GM21526 (cell line): ENCODE data around the gene PRKD2.
"Not testable (repeated sequence)": the region's sequence is repeated elsewhere in the genome, so short reads cannot be mapped to it uniquely, and the experiment has no call there.

ENCODE experiments used
- ATAC-seq: cut with Tn5 transposase; IDR thresholded peaks from one replicate; pipeline ENCODE4 v1.9.1; 2021; ENCODE audit warnings: moderate library complexity; ENCODE audit not compliant: unreplicated experiment, low FRiP score

PRKD2 gene

DNA sequence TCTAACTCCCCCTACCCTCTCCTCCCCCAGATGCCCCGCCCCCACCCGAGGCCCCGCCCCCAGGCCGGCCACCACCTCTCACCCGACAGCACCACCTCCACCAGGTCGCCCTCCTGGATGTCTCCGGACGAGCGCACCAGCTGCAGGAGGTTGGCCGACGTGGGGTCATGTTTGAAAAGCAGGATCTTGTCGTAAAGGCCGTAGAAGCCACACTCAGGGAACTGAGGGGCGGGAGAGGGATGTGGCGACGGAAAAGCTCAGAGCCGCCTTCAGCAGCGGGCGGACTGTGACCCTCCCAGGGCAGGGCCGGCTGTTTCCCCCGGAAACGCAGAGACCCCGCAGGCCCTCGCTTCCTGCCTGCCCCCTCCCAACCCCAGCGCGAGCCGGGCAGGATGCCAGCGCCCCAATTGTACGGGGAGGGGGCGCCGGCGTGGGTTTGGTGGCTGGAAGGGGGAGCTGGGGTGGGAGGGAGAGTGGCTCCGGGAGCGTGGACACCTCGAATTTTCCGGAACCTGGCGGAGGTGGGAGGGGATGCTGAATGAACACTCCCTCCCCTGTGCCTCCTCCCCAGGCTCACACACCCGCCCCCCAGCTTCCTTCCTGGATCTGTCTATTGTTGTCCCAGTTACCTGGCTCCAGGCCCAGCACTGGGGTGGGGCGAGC is 3.0 kb downstream of the PRKD2 start:
- ATAC-seq, result no peak

DNA sequence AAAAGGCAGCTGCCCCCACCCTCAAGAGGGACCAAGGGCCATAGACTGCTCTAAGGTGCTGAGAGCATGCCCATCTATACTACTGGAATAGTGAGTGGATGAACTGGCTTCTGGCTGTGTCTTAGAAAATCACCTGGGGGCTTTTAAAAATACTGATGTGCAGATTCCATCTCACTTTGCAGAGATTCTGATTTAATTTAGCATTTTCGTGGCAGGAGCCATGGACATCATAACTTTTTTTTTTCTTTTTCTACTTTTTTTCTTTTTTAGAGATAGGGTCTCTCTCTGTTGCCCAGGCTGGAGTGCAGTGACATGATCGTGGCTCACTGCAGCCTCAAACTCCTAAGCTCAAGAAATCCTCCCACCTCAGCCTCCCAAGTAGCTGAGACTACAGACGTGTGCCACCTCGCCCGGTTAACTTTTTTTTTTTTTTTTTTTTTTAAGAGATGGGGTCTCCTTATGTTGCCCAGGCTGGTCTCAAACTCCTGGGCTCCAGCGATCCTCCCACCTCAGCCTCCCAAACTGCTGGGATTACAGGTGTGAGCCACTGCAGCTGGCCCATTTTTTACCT is 4.1 kb downstream of the PRKD2 start:
- ATAC-seq, result not testable (repeated sequence)

DNA sequence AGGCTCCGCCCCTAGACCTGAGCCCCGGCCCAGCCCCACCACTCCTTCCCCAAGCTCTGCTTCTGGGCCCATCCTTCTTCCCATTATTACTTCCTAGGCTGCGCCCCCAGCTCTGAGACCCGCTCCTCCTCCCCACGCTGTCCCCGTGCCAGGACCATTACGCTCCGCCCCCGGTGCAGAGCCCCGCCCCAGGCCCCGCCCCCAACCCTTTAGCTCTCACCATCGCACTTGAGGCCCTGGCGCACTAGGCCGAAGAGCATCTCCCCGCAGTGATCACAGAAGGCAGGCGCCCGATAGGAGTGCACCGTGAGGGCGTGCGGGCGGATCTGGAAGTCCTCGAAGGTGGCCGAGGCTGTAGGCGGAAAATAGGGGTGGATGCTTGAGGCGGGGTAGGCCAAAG is 6.2 kb downstream of the PRKD2 start:
- ATAC-seq, result no peak

DNA sequence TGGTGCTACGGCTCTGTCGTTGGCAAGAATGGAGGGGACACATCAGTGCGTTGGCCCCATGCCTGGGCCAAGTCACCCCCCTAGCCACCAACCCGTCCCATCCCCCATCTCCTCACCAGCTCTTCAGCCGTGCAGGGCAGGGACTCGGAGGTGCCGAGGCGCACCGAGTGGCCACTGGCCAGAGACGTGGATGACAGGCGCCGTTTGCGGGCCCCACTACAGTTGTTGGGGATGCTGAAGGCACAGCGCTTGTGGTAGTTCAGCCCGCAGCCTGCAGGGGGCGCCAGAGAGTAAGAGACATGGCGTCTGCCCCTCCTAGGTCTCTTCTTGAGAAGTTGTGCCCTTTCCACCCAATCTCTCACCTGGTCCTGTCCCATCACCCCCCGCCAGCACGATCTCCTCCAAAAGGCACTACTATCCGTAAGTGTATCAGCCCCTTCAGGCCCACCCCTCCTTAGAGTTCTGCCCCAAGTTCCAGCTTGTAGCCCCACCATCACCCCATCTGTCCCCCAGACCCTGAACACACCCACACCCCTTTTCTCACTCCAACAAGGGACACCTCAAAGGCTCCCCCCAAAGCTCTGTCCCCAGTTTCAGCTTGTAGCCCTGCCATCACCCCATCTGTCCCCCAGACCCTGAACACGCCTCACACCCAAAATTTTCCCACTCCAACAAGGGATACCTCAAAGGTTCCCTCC is 12.4 kb downstream of the PRKD2 start:
- no peak for ATAC-seq

DNA sequence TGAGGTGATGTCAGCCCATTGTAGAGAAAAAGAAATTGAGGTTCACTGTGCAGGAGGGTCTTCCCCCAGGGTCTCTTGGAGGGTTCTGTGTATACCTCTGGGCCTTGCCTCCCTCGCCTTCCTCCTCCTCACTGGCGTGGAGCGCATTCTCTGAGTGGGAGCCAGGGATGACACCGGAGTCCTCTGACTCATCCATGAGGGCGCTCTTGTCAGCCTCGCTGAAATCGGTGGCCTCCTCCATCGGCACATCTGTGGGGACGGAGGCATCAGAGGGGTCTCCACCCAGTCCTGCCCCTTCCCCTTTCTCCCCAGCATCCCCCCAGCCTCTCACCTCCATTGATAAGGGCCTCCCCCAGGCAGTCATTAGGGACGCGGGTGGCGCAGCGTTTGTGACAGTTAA is 16.2 kb downstream of the PRKD2 start:
- no peak for ATAC-seq

DNA sequence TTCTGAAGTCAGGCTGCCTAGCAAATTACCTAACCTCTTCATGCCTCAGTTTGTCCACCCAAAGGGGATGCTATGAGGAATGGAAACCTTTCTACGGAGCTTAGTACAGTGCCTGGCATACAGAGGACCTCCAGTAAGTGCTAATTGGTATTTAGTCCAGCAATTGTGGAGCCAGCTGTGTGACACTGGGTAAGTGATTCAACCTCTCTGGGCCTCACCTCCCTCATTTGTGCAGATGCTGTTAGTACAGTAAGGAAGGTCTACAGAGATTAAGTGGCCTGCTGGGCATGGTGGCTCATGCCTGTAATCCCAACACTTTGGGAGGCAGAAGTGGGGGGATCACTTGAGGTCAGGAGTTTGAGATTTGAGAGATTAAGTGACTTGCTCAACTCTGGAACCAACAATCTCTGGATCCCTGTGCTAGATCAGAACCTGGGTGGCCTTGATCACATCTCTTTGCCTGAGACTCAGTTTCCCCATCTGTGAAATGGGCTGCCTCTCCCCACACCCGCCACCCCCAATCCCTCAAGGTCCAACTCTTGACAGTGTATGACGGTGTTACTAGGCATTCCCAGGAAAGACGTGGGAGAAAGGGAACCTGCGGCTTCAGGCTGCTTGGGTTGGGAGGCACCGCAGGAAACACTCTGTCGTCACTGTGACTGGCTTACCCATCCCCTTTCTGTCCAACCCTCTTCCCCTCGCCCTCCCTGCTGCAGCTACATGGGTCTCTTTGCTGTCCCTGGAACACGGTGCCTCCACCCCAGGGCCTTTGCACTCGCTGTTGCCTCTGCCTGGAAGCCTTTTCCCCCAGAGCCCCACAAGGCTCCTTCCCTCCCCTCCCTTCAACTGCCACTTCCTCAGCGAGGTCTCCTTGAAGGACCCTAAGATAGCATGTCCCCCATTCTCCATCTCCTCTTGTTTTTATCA is 18.3 kb downstream of the PRKD2 start:
- ATAC-seq, result no peak

DNA sequence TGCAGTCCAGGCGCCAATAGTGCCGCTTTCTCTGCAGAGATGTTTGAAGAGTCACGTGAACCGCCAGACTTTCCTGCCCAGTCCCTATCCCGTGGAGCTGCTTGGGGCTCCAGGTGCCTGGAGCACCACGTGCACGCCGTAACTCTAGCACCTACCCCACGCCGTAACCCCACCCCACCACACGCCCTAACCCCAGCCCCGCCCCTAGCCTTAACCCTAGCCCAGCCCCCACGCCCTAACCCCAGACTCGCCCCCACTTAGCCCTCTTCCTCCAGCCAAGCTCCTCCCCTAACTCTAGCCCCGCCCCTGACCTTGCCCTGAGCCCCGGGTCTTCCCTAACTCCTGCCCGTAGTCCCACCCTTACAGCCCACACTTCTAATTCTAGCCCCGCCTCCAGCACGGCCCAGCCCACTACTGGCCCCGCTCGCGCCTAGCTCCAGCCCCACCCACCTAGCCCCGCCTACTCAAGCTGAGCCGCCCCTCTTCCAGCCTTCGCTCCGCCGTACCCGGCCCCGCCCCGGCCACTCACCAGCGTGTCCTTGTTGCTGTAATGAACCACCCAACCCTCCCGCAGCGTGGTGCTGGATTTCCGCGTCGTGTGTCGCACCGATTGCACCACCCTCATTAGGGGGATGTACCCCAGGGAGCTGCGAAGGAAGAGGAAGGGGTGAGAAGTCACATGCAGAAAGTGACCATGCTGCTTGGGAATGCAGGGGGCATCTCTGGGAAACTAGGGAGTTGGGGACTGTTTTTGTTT is 19.5 kb downstream of the PRKD2 start:
- ATAC-seq, result no peak

DNA sequence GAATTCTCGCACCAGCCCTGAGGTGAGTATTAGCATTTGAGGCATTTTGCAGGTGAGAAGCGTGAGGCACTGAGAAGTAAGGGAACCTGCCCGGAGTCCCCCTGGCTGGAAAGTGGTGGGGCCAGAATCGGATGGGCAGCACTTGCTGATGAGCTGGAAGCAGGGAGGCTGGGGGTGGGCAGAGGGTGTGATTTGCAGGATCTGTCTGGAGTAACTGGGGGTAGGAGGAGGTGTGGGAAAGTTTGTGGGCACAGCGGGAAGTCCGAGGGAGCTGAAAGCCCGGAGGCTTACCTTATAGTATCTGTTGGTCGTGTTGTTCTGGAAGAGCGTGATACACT is 20.1 kb downstream of the PRKD2 start:
- ATAC-seq, result no peak

DNA sequence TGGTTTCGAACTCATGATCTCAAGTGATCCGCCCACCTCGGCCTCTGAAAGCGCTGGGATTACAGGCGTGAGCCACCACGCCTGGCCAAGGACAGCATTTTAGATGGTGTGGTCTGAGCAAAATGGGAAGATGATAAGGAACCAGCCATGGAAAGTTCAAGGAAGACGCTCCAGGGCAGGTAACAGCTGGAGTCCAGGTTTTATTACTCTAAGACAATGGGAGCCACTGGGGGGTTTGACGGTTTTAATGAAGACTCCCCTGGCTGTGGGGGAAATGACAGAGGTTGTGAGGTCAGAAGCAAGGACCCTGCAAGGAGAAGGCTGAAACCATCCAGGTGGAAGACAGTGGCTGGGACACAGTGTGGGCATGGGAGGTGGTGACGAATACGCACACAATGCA is 20.9 kb downstream of the PRKD2 start:
- ATAC-seq, result no peak

DNA sequence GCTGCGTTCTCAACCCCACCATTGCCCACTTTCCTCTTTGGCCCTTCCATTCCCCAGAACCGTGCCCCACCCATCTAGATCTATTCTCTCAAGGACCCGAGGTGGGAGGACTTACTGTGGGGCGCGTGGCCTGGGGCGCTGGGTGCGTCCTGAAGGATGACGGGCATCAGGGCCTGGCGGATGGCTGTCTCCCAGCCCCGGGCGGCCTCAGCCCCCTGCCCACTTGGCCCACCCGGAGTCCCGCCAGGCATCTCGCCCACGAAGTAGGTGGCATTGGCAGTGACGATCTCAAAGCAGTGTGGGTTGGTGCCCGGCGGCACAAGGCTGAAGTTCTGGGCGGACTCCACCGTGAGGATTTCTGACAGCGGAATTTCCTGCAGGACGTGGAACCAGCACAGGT is 23.2 kb downstream of the PRKD2 start:
- ATAC-seq, result no peak

DNA sequence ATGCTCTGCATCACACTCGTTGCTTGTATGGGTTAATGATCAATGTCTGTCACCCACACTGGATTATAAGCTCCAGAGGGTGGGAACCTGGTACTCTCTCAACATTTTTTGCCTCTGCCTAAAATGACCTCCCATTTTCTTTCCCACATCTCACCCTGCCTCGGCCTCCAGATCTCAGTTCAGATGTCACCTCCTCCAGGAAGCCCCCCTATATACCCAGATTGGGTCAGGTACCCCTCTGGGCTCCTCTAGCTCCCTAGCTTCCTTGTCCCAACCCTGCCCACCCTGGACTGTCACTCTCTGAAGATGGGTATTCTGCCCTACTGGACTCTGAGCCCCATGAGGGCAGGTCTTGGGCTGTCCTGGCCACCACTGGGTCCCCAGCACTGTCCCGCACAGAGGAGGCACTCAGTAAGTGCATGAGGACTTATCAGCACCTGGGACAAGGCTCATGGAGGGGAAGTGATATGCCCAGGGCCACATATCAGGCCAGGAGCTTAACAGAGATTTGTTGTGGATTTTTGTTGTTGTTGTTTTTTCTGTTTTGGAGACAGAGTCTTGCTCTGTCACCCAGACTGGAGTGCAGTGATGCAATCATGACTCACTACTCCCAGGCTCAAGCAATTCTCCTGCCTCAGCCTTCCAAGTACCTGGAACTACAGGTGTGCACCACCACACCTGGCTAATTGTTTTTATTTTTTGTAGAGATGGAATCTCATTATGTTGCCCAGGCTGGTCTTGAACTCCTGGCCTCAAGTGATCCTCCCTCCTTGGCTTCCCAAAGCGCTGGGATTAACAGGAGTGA is 23.8 kb downstream of the PRKD2 start:
- ATAC-seq, result no peak

DNA sequence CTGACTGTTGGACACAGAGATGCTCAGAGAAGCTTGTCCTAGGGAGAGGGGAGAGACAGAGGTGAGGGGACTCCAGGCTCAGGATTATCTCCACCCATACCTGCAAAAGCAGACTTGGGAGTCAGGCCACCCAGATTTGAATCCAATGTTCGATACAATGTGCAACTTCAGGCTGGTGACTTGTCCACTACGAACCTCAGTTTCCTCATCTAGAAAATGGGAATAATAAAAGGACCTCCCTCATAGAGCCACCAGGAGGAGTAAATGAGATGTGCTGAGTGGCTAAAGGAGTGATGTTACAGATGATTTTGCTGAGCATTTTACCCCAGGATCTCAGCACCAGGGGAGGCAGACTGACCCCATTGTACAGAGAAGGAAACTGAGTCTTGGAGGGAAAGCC is 25.0 kb downstream of the PRKD2 start:
- ATAC-seq, result no peak

DNA sequence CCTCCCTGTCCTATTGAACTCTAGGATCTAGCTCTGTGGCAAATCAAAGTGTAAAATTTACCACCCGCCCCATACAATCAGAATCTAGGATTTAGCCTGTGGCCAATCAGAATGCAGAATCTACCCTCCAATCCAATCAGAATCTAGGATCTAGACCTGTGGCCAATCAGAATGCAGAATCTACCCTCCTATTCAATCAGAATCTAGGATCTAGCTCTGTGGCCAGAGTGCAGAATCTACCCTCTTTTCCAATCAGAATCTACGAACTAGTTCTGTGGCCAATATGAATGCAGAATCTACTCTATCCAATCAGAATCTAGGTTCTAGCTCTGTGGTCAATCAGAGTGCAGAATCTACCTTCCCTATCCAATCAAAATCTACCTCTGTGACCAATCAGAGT is 25.8 kb downstream of the PRKD2 start:
- ATAC-seq, result no peak

DNA sequence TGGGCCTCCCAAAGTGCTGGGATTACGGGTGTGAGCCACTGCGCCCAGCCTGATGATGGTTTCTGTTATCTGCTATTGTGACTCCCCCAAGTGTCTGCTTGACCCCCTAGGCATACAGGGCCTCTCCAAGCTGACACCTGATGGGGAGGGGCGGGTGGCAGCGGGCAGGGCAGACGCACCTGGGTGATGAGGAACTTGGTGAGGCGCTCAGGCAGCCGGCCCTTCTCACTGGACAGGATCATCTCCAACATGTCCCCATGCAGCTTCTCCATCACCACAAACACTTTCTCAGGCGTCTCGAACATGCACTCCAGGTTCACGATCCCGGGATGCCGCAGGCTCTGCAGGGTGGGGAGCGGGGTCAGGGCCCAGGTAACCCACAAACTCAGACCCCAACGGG is 27.6 kb downstream of the PRKD2 start:
- ATAC-seq, result no peak

DNA sequence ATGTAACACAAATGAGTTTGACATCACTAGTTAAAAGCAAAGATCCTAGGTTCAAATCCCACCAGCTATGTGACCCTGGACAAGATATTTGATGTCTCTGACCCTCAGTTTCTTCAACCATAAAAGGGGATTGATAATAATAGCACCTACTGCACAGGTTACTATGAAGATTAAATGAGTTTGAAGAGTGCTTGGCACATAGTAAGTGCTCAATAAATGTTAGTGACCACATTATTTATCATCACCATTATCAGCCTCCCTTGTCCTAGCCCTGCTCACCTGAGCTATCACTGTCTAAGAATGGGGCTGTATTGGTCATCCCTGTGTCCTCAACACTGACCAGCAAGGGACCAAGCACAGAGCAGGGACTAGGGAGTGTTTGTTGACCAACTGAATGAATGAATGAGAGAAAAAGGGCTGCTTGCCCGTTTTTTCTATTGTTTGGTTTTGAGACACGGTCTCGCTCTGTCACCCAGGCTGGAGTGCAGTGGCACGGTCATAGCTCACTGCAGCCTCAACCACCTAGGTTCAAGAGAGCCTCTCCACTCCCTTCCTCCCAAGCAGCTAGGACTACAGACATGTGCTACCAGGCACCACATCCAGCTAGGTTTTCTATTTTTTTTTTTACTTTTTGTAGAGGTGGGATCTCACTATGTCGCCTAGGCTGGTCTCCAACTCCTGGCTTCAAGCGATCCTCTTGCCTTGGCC is 29.3 kb downstream of the PRKD2 start:
- ATAC-seq, result no peak

DNA sequence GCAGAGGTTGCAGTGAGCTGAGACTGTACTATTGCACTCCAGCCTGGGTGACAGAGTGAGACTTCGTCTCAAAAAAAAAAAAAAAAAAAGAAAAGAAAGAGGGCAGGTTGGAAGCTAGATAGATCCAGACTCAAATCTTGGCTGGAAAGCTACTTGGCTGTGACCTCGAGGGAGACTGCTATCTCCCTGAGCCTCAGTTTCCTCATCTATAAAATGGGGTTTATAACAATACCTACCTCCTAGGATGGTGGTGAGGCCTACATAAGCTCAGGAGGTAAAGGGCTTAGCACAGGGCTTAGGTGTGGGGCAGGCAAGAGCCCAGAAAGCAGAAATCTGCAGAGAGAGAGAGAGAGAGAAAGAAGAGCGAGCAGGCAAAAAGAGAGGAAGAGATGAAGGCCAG is 31.7 kb downstream of the PRKD2 start:
- ATAC-seq, result no peak

DNA sequence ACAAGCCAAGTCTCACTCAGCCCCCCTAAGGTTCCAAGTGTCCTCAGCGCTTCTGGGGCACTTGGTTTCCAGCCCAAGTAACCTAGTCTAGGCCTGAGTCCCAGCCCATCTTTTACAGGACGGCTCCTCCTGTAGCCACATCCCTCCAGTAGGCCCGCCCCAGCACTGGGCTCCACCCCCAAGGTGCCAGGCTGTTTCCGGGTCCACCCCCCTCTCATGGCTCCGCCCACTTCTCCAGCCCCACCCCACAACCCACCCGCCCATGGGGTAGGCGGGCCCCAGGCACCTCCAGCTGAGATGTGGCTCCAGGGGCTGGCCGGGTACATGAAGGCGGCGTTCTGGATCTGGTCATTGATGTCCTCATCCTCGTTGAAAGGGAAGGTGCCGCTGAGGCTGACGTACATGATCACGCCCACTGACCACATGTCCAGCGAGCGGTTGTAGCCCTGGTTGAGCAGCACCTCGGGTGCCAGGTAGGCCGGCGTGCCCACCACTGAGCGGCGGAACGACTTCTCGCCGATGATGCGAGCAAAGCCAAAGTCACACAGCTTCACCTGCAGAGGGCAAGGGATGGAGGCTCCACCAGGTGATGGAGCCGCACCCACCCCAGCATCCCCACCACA is 38.7 kb downstream of the PRKD2 start:
- no peak for ATAC-seq

DNA sequence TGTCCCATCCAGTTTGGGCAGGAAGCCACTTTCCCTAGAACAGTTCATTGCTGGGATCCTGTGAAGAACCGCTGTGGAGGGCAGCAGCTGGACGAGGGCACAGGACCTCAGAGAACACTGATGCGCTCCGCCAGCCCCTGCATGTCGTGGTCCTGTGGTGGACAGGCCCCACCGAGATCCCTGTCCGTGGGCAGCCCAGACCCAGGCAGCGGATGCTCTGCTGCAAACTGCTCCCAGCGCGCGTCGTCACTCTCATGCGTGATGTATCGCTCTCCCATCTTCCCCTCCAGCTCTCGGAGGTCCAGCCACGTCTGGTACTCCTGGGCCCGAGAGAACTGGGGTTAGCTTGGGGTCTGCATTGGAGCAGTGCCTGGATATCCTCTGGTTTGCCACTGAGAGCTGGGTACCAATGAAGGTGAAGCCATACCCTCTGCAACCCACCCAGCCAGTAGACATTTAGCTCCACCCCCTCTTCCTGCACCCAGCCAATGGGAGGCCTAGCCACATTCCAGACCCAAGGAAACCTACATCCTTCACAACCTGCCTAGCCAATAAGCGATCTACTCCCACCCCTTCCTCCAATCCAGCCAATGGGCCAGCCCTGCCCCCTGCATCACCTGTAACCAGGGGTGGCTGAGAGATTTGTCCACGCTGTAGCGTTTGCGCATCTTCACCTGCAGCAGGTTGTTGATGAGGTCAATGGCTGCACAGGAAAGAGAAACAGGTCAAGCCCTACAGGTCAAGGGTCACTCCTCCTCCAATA is 42.3 kb downstream of the PRKD2 start:
- ATAC-seq, result no peak
